OCI-M1 (cell line): ENCODE results near the gene PPIP5K1.
A peak's percentile ranks its signal among the peaks of the same experiment; 100 is the strongest.
"Not testable (repeated sequence)": the region's sequence is repeated elsewhere in the genome, so short reads cannot be mapped to it uniquely, and the experiment has no call there.

Experiments
- DNase-seq: peaks from one replicate; lab custom pipeline; 2025; lab: John Stamatoyannopoulos, UW

Gene PPIP5K1

GRCh38 chr15:43545426-43545825 is 44.6 kb downstream of the PPIP5K1 start:
- DNase-seq: no peak

- no peak for DNase-seq
Observed at GRCh38 chr15:43544266-43544665, 45.7 kb downstream of the PPIP5K1 start.

- peak; percentile 59 for DNase-seq
Observed at GRCh38 chr15:43541785-43542184, 48.2 kb downstream of the PPIP5K1 start.

- no peak for DNase-seq
Observed at GRCh38 chr15:43538091-43538490, 51.9 kb downstream of the PPIP5K1 start.

- no peak for DNase-seq
Observed at GRCh38 chr15:43534897-43535296, 55.1 kb downstream of the PPIP5K1 start.

- not testable (repeated sequence) for DNase-seq
Observed at GRCh38 chr15:43532826-43533225, 57.2 kb downstream of the PPIP5K1 start.

- DNase-seq: no peak
Observed at GRCh38 chr15:43531018-43531670, 58.9 kb downstream of the PPIP5K1 start.

- no peak for DNase-seq
Observed at GRCh38 chr15:43529587-43530345, 60.2 kb downstream of the PPIP5K1 start.

GRCh38 chr15:43529141-43529540 is 60.9 kb downstream of the PPIP5K1 start:
- no peak for DNase-seq

- DNase-seq: no peak
Observed at GRCh38 chr15:43528542-43529007, 61.4 kb downstream of the PPIP5K1 start.

GRCh38 chr15:43527802-43528541 is 62.0 kb downstream of the PPIP5K1 start:
- DNase-seq: no peak

GRCh38 chr15:43527016-43527801 is 62.8 kb downstream of the PPIP5K1 start:
- DNase-seq: no peak

GRCh38 chr15:43526261-43526930 is 63.6 kb downstream of the PPIP5K1 start:
- DNase-seq: no peak

GRCh38 chr15:43525131-43525530 is 64.9 kb downstream of the PPIP5K1 start:
- DNase-seq: no peak

- DNase-seq: no peak
Observed at GRCh38 chr15:43524254-43524845, 65.7 kb downstream of the PPIP5K1 start.

GRCh38 chr15:43523646-43524045 is 66.4 kb downstream of the PPIP5K1 start:
- no peak for DNase-seq

GRCh38 chr15:43522247-43522646 is 67.8 kb downstream of the PPIP5K1 start:
- DNase-seq: no peak

- no peak for DNase-seq
Observed at GRCh38 chr15:43521419-43521818, 68.6 kb downstream of the PPIP5K1 start.

- DNase-seq: no peak
Observed at GRCh38 chr15:43520138-43520537, 69.9 kb downstream of the PPIP5K1 start.

GRCh38 chr15:43519196-43519595 is 70.8 kb downstream of the PPIP5K1 start:
- no peak for DNase-seq

GRCh38 chr15:43518197-43518761 is 71.7 kb downstream of the PPIP5K1 start:
- peak; percentile 76 for DNase-seq
